Measurements from ENCODE around the gene RPL36AL. TPM values are rescaled to one million over a fixed set of nuclear protein-coding genes. Genes with fewer than 3 reads are reported as not detected.

RPL36AL gene
- total RNA-seq, 3 donors from 2014 or later (not counting 1 experiment from before 2014, with no cell fraction given): 126 to 166 (median 150) TPM

- Mint-ChIP-seq H3K27me3 (ENCODE audit: low read depth in 2 of 2) (no peaks in the 10 kb centered on the region), H3K4me3 (no peak overlapping the region), H3K9me3 (no peaks in the 10 kb centered on the region), H3K36me3 (no peaks in the 10 kb centered on the region), H3K27ac (no peak overlapping the region), H3K4me1 (no peaks in the 10 kb centered on the region)
- intact Hi-C loops (cut with micrococcal nuclease): no loop called here
- DNase-seq: no peak
- H3K4me1 ChIP-seq (ENCODE audit: control insufficient read depth, insufficient read depth, low read length): no peaks in the 10 kb centered on the region
- H3K27me3 ChIP-seq (ENCODE audit: control insufficient read depth, insufficient read depth, low read length): no peaks in the 10 kb centered on the region
- WGBS (ENCODE audit: insufficient coverage): 89% methylated on average over 6 of the region's 6 CpGs
- no peak for ATAC-seq
- H3K9me3 ChIP-seq (ENCODE audit: control insufficient read depth, insufficient read depth, low read length): no peaks in the 10 kb centered on the region
- no peak overlapping the region for H3K4me3 ChIP-seq (ENCODE audit: low read length)
- no peak overlapping the region for H3K27ac ChIP-seq (ENCODE audit: low read length)
- H3K36me3 ChIP-seq (ENCODE audit: control insufficient read depth, insufficient read depth, low read length): peaks cover 12% of the 10 kb centered on the region
- TF ChIP-seq CTCF (IDR thresholded peaks at IDR 0.05): no peak
These were observed 12.8 kb downstream of the RPL36AL start for GRCh38 chr14:49607583-49607982.

- H3K4me1 Mint-ChIP-seq: peaks cover 24 to 26% of the 10 kb centered on the region in 2 donors
- peak within 1 kb of the TSS; percentile 94 for H3K27ac ChIP-seq (ENCODE audit: low read length)
- peak within 1 kb of the TSS; percentile 83 for H3K4me3 ChIP-seq (ENCODE audit: low read length)
- no peaks in the 10 kb centered on the region for H3K27me3 Mint-ChIP-seq (ENCODE audit: low read depth in 2 of 2)
- H3K36me3 Mint-ChIP-seq: no peaks in the 10 kb centered on the region
- no peaks in the 10 kb centered on the region for H3K9me3 ChIP-seq (ENCODE audit: control insufficient read depth, insufficient read depth, low read length)
- peak within 1 kb of the TSS; percentile 98 for H3K4me3 Mint-ChIP-seq
- peaks cover 22% of the 10 kb centered on the region for H3K4me1 ChIP-seq (ENCODE audit: control insufficient read depth, insufficient read depth, low read length)
- DNase-seq (peak; percentile 87 to 90), ATAC-seq (peak; percentile 86 to 95 (median 90))
- H3K36me3 ChIP-seq (ENCODE audit: control insufficient read depth, insufficient read depth, low read length): no peaks in the 10 kb centered on the region
- no peaks in the 10 kb centered on the region for H3K9me3 Mint-ChIP-seq
- TF ChIP-seq CTCF (IDR thresholded peaks at IDR 0.05): no peak
- WGBS (ENCODE audit: insufficient coverage): under 1% methylated on average over 77 of the region's 77 CpGs
- H3K27ac Mint-ChIP-seq: peak within 1 kb of the TSS; percentile 97 to 98
- intact Hi-C loops (cut with micrococcal nuclease): loop anchor here (1.0 kb wide), 2 partner anchors 12 to 22 kb away; partner anchors contain the start of genes MGAT2, RPL36AL and RPS29
- H3K27me3 ChIP-seq (ENCODE audit: control insufficient read depth, insufficient read depth, low read length): no peaks in the 10 kb centered on the region
These were observed 21.7 kb downstream of the RPL36AL start, which contains the start of gene LRR1 for GRCh38 chr14:49598485-49599300. Gene LRR1, plus strand, starts transcription at chr14:49598940. Its CDS starts 81 bp downstream, at chr14:49599021.

- TF ChIP-seq CTCF (IDR thresholded peaks at IDR 0.05): no peak
- DNase-seq: no peak
- H3K27ac ChIP-seq (ENCODE audit: low read length): peak overlapping the region; percentile 94
- H3K4me1 ChIP-seq (ENCODE audit: control insufficient read depth, insufficient read depth, low read length): peaks cover 22% of the 10 kb centered on the region
- intact Hi-C loops (cut with micrococcal nuclease): loop anchor here (1.0 kb wide), 2 partner anchors 12 to 22 kb away; partner anchors contain the start of genes MGAT2, RPL36AL and RPS29
- no peaks in the 10 kb centered on the region for H3K9me3 ChIP-seq (ENCODE audit: control insufficient read depth, insufficient read depth, low read length)
- 1% methylated on average over 15 of the region's 15 CpGs for WGBS (ENCODE audit: insufficient coverage)
- peak overlapping the region; percentile 83 for H3K4me3 ChIP-seq (ENCODE audit: low read length)
- peak overlapping the region; percentile 98 for H3K4me3 Mint-ChIP-seq
- H3K36me3 ChIP-seq (ENCODE audit: control insufficient read depth, insufficient read depth, low read length): no peaks in the 10 kb centered on the region
- no peaks in the 10 kb centered on the region for H3K27me3 ChIP-seq (ENCODE audit: control insufficient read depth, insufficient read depth, low read length)
- H3K9me3 Mint-ChIP-seq: no peaks in the 10 kb centered on the region
- H3K36me3 Mint-ChIP-seq: no peaks in the 10 kb centered on the region
- peak overlapping the region; percentile 97 to 98 for H3K27ac Mint-ChIP-seq
- peaks cover 24 to 26% of the 10 kb centered on the region in 2 donors for H3K4me1 Mint-ChIP-seq
- no peaks in the 10 kb centered on the region for H3K27me3 Mint-ChIP-seq (ENCODE audit: low read depth in 2 of 2)
- peak in 1 of 3 donors; percentile 9 for ATAC-seq
These were observed 22.3 kb downstream of the RPL36AL start for GRCh38 chr14:49598189-49598484.
